Stimulated activated CD8-positive, alpha-beta memory T cell treated with anti-CD3 and anti-CD28 coated beads, Interleukin-7, amount 100 ng/mL, for 4 hours (primary cell): ENCODE results near the gene NEU4.
A peak's percentile ranks its signal among the peaks of the same experiment; 100 is the strongest.

ENCODE experiments used
- DNase-seq, 2 donors: peaks; one replicate each; pipeline ENCODE4 v3.0.0-alpha.2; 2020; ENCODE audit warnings: low read depth in 2 of 2

NEU4 gene

DNA sequence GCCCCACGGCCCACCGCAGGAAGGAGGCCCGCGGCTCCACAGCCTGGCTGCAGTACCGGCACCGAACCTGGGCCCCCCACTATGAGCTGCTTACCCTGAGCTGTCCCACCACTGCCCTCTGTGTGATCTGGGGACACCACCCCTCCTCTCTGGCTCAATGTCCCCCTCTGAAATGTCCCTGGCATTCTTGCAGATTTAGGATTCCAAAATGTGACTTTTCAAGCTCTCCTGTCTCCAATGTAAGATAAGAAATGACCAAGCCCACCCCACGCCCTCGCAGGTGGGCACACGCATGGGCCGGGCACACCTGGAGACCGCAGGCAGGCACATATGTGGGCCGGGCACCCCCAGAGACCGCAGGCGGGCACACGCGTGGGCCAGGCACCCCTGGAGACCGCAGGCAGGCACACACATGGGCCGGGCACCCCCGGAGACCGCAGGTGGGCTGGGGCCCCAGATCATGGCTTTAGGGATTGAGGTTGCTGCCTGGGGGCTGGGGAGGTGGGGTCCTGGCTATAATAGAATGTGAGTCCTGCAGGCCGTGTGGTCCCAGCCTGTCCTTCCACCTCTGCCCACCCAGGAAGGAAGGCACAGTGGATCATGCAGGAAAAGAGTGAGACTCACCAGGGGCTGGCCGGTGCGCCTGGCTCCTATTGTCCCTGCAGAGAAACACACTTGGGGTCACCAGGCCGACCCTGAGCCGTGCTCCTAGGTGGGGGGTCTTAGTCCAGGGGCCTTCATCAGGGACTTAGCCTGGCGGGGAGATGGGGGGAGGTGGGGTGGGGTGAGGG lies 42.5 kb downstream of the NEU4 start:
- no peak for DNase-seq

DNA sequence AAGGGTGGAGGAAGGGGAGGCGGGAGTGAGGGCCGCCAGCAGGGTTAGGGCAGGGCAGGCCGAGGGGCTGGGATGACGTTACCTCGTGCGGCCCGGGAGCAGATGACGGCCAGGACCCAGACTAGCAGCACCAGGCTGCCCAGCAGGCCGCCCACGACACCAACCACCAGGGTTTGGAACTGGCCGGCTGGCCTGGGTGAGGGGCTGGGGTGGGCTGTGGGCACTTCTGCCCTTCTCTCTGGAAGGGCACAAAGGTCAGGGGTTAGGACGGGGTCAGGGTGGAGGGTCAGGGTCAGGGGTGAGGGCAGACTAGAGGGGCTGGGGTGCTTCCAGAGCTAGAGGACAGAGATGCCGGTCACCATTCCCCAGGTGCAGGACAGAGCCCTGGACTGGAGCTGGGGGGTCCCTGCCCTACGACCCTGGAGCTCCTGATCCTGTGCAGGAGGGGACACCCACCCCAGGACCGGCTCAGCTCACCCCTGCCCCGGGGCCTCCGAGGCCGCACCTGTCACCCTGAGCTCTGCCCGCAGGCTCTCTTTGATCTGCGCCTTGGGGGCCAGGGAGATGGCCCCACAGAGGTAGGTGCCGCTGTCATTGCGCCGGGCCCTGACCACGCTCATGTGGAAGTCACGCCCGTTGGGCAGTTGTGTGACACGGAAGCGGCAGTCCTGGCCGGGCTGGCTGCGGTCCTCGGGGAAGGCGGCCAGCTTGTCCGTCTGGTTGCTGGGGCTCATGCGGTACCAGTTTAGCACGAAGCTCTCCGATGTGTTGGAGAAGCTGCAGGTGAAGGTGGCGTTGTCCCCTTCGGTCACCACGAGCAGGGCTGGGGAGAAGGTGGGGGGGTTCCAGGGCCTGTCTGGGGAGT lies 43.4 kb downstream of the NEU4 start:
- no peak for DNase-seq

DNA sequence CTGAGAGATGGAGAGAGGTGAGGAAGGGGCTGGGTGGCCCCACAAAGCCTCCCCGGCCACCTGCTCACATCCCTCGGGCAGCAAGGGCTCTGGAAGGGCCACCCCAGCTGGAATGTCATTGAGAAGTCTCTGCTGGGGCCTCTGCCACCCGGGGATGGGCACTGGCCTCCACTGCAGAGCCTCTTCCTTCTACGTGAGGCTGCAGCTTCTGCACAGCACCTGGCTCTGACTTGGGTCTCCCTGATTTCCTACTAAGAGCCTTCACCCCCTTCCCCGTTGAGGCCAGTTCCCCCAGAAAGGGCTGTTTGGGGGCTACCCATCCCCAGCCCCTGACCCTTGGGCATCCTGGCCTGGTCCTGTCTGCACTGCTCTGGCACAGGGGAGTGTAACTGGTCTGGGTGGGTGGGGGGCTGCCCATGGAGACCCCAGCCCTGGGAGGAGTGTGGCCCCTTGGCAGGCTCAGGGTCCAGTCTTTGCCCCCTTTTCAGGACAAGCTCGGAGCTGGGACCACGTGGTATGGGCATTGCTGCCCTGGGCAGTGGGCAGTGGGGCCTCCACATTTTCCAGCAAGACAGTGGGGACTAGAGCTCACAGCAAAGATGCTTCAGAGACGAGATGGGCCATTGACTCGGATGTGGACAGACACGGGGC lies 44.1 kb downstream of the NEU4 start:
- no peak for DNase-seq

DNA sequence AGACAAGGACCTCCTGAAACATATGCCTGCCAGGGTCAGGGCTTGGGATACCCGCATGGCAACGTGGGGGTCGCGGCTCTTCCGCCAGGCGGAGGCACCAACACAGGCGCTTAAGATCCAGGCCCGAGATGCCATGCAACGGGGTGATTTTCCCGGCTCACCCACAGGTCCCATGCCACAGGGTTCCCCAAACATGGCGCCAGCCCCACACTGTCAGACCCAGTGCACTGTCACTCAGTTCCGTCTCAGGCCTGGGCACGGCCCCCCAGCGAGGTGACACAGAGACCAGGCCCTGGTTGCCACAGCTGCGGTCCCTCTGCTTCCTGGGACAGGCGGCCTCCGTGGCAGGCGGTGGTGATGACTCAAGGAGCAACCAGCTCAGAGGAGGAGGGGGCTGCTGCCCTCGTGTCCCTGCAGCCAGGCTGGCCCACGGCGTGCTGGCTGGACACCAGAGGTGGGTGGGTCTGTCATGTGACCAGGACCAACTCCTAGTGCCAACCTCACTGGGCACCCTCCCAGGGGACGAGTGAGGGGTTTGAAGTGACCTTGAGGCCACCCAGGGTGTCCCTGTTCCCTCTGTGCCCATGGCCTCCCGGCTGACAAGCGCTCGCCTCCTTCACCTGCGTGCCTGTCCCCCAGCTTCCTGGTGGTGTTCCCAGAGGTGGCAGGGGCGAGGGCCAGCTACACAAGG lies 44.8 kb downstream of the NEU4 start:
- no peak for DNase-seq

DNA sequence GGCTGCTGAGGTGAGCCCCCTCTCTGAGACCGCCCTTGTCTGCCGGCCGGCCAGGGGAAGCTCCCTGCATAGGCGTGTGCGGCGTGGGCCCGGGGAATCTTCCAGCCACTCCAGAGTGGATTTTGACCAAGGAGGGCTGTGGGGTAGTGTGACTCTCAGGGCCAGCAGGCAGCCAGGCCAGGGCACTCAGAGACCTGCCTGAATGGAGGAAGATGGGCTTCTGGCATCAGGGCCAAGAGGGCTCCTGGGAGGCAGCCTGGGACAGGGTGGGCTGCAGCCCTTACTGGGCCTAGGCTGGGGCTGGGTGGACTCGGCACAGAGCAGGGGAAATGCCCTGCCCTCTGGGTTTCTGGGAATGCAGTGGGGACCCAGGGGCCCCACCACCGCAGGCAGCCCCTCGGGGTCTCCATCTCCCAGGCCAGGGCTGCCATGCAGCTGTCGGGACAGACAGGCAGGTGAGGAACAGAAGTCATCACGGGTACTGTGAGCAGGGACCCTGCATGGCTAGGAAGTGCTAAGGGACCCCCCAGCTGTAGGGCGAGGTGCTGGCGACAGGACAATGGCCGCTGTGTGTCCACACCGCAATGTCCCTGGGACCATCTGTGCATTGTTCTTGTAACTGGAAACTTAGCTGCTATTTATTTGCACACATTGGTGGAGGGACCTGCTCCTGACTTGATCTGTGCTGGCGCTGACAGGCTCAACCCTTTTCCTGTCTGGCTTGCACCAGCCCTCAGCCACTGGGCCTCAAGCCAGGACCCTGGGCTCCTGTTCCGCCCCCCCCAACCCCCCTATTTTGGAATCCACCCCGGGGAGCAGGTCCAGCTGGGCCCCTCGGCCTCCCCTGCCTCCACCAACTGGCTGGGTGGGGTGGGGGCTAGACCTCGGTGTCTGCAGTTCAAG lies 45.6 kb downstream of the NEU4 start:
- DNase-seq: no peak

DNA sequence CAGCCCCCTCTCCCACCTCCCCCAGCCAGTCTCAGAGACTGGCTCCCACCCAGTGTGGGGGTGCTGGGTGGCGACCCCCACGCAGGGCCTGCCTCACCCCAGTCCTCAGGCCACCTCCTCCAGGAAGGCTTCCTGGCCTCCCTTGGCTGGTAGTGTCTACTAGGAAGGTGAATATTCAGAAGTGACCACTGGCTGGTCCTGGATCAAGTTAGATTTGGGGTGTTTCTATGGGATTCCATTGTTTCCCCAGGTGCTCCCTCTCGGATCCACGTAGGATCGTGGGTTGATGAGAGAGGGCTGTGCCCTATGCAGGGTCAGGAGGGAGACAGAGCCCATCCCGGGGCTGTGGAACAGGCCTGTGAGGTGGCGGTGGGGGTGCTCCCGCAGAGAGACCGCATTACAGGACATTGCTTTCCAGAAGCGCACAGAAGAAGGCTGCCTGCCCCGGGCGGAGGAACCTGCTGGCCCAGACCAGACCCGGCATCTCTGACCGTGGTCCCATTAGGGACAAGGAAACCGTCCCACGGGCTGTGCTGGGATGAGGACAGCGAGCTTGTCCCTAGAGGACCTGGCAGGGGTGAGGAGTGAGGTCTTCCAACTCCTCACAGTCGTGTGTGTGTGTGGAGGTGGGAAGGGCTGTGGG lies 46.4 kb downstream of the NEU4 start:
- DNase-seq: no peak

DNA sequence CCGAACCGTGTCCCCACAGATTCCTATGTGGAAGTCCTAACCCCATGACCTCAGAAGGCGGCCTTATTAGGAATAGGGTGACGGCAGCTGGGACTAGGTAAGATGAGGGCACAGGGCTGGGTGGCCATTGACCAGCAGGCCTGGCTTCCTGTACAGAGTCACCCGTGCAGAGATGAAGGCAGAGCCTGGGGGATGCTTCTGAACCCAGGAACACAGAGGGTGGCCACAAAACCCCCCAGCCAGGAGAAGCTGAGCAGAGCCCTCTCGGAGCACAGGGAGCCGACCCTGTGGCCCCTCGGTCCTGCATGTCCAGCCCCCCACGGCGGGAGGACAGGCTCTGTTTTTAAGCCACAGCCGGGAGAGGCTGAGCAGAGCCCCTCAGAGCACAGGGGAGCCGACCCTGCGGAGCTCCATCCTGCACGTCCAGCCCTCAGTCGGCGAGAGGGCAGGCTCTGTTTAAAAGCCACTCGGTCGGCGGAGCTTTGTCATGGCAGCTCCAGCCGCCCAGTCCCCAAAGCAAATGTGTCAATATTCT lies 47.0 kb downstream of the NEU4 start:
- DNase-seq: no peak

DNA sequence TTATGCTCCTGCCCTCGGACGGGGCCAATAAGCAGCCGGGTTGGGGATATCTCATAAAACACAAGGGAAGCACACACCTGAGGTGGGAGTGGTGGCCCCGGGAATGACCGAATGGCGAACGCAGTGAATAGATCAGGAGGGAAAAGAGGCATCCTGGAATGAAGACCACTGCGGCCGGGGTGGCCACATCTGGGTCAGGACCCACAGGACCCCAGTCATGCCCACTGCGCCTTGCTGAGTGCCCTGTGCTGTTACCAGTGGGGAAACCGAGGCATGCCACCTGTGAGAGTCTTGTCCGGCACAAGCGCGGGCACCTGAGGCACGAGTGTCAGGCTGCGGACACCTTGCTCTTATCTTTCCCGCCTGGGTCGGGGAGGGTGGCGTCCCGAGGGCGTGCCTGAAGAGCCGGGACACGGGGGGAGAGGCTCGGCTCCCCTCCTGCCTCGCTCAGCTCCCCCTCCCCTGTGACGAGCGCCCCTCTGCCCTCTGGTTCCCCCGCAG lies 48.1 kb downstream of the NEU4 start:
- DNase-seq: no peak

DNA sequence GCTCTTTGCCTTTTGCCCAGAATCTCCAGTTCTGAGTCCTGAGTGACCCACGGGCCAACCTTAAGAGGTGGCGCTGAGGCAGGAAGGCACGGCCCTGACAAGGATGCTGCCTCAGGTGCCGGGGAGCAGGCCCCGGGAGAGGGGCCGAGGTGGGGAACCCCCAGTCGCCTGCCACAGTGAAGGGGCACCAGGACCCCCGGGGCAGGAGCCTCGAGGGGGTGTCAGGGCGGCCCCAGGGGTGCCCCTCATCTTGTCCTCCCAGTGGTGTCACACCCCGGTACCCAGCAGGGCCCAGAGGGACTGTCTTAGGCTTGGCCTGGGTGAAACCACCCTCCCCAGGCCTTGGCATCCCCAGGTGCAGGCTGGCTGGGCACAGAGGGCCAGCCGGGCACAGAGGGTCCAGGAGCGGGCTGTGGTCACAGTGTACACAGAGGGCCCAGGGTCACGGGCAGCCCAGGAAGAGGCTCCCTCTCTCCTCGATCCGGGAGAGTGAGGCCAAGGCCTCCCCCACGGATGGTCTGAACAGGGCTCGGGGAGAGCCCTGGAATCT lies 48.7 kb downstream of the NEU4 start:
- no peak for DNase-seq

DNA sequence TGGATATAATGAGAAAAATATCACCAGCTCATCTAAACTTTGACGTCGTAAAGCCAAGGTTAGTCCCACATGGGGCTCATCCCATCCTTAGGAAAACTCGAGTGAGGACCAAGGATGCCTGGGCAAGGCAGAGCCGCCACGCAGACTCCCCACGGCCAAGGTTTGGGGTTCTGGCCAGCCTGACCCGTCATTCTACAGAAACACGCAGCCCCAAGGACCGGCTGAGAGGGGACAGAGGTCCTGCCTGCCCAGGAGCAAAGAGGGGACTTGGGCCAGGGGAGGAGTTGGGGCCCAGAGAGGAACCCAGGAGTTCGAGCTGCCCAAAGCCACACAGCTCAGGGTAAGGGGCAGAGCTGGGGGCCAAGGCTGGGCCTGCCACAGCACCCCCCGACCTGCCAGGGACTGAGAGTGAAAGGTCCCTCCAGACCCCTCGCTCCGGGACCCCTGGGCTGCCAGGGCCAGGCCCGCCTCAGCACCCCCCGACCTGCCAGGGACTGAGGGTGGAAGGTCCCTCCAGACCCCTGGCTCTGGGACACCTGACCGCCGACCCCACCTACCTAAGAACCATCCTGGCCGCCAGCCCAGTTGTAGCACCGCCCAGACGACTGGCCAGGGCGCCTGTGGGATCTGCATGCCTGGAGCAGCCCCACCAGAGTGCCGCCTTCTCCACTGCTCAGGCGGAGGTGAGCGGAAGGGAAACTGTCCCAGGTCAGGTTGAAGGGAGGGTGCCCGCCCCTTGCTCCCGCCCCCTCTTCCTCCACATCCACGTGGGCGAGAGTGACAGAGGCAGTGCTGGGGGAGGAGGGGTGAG lies 49.4 kb downstream of the NEU4 start, which contains the start of gene PDCD1:
Gene PDCD1 (minus strand): TSS at position 689 of the 811 bp plus-strand sequence. CDS start 56 bp downstream, at position 633.
- DNase-seq: peak; percentile 74 to 78

DNA sequence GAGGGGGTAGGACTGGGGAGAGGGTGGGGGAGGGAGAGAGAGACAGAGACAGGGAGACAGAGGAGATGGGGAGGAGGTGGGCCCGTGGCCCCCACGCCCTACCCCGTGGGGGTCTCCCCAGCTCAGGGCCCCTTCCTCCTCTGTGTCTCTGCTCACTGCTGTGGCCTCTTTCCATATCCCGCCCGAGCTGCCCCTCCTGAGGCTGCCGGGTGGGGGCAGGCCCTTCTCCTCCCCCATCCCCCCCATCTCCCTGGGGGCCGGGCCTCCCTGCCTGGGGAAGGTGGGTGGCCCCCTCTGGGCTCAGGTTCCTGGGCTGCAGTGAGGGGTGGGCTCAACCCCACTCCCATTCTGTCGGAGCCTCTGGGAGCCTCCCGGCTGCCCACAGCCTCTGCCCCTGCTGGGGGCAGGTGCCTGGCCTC lies 50.0 kb downstream of the NEU4 start:
- DNase-seq: no peak

DNA sequence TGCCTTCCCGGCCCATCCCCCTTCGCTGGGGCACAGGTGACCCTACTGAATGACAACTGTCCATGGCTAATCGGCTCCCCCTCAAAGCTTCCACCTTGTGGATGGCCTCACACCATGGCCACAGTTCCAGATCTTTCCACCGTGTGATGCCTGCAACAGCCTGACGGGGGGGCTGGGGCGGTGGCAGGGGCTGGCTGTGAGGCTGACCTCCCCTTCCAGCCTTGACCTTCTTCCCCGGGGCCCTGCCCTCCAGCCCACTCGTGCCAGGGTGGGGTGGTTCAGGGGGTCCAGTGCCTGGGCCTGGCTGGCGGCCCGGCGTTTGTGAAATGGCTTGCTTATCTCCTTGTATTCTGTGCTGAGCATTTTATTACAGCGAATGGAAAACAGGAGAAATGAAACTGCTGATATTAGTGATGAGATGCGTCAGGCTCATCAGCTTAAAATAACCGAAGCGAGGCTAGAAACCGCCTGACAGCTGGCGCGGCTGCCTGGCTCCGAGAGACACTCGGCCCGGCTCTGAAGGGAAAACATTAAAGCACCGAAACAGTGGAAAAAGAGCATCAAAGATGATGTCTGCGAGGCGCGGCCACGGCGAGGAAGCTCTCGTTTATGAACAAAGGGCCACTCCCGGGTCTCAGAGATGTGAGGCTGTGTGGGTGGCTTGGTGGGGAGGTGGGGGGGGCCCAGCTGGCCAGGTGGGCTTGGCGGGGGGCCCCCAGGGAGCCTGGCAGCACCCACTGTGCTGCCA lies 50.6 kb downstream of the NEU4 start:
- DNase-seq: peak; percentile 68 to 72

DNA sequence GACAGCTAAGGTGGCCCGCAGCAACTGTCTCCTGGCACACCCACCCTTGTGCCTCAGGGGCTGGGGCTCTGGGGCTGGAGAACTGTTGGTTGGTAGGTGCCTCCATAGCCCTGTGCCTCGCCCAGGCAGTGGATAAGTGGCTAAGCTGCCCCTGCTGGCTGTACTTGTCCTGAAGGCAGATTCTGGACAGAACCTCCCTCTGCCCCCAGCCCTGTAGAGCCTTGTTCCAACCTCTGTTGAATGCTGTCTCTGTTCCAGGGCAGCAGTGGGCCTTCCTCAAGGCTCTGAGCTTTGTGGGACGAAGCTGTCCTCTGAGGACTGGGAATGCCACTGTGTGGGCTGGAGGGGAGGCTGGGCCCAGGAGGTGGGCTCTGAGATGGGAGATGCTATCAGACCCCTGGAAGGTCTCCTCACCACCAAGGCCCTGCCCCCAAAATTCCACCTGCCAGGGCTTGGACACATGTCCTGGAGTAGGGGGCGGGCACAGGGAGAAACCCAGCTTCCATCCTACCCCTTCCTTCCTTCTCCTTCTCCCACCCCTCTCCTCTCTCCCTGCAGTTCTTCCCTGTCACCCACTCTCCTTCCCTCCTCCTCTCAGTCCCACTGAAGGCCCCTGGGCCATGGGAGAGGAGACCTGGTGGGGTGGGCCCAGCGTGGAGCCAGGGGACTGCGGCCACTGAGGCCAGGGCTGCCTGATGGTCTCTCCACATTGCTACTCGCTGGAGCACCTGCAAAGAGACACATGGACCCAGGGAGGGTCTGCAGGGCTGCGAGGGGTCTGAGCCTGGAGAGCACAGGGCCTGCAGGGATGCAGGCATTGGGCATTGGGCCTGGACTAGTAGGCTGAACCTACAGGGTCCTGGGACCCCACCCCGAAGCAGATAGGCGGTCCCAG lies 51.4 kb downstream of the NEU4 start:
- DNase-seq: no peak

DNA sequence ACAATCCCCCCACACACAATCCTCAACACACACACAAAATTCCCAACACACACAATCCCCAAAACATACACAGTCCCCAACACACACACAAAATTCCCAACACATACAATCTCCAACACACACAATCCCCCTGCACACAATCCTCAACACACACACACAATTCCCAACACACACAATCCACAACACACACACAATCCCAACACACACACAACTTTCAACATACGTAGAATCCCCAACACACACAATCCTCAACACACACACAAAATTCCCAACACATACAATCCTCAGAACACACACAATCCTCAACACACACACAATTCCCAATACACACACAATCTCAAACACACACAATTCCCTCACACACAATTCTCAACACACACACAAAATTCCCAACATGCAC lies 52.3 kb downstream of the NEU4 start:
- DNase-seq: no peak

DNA sequence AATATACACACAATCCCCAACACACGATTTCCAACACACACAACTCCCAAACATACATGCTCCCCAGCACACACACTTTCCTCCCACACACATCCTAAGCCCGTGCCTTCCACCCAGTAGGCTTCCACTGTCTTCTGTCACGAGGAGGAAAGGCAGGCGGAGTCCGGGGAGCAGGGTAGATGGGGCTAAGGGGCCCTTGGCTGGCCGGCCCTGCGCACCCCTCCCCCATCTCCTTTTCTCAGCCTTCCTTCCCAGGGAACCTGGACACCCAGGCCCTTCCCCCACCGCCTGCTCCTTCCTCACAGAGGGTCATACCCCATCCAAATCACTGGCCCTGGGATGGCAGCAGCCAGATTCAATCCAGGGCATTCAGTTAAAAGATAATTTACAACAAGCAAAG lies 53.1 kb downstream of the NEU4 start:
- DNase-seq: no peak

DNA sequence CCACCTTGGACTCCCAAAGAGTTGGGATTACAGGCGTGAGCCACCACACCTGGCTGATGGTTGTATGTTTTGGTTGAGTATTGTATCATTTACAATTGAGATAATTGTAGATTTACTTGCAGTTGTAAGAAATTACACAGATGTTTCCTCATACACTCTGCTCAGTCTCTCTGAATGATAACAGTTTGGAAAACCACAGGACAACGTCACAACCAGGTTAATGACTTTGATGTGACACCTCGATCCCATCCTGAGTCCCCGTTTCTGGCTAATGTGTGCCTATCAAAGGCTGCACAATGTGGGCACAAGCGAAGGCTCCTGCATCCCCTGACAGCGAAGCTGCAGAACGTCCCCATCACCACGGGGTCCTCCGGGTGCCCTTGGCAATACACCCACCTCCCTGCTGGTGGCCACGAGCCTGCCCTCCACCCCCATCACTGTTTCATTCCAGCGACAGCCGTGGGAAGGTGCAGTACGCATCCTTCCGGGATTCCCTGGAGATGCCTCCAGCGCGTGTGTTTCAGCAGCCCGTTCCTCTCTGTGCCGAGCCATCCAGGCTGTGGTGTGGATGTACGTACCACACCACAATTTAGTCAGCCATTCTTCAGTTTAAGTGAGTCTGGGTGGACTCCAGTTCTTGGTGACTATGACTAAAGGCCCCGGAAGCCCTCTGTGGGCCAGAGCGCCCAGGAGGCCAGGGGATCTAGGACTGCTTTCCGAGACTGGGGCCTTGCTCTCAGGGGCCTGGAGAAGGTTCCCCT lies 54.0 kb downstream of the NEU4 start:
- no peak for DNase-seq
